Measurements from ENCODE around the gene CCDC190. TPM values are rescaled to one million over a fixed set of nuclear protein-coding genes. Genes with fewer than 3 reads are reported as not detected.
"Not testable (repeated sequence)": the region's sequence is repeated elsewhere in the genome, so short reads cannot be mapped to it uniquely, and the experiment has no call there.

Gene CCDC190
- total RNA-seq, 1 donor from 2014 or later: 0.23 TPM

DNA sequence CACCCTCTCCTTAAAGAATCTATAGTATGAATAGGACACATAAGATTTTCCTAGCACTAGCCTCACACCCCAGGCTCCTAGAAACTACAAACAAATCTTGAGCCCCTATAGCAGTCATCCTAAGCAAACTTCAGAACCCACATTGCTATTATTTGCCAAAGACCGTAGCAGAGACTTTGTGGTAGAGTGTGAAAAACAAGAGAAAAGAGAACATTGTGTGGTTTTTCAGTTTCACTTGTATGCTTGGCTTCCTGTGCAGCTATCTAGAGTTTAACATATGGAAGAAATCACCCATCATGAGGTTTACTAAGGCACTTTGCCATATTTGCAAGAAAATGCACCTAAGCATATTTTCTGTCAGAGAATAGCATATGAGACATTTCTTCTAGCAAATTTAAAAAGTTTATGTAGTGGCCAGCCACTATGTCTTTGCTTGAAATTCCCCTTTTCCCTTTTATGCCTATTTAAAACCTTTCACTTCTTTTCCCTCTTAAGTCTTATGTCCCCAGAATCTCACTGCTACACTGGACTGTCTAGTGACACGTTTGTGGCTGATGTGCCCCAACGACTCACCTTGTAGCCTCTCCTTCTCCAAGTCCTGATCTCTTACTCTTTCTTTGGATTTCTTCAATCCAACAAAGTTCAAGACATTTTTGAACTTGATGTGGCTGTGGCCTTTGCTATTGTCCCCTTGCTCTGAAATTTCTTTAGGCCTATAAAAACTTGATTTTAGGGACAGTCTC is 25.6 kb downstream of the CCDC190 start:
- DNase-seq (ENCODE audit: low spot score): no peak

DNA sequence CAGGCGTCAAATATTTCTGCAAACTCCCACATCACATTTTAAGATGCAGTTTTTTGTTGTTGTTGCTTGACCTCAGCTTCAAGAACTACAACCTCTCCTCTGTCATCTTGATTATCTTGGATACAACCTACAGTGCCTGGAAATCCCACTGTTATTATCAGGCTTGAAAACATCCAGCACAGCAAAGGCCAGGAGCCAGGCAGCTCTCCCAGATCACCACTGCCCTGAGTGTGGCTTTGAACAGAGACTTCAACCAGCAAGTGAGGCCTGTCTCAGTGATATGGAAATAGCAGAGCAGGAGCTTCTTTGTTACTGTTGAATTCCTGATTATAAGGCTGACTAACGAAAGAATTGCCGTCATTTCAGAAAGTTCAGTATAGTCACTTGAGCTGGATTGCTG is 28.5 kb downstream of the CCDC190 start:
- no peak for DNase-seq (ENCODE audit: low spot score)

DNA sequence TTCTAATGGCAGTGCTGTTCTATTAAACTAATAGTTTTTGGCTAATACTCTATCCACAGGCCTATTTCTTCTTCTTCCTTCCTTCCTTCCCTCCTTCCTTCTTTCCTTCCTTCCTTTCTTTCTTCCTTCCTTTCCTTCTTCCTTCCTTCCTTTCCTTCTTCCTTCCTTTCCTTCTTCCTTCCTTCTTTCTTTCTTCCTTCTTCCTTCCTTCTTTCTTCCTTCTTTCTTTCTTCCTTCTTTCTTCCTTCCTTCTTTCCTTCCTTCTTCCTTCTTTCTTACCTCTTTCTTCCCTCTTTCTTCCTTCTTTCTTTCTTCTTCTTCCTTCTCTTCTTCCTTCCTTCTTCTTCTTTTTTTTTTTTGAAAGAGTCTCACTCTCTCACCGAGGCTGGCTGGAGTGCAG is 31.7 kb downstream of the CCDC190 start:
- no peak for DNase-seq (ENCODE audit: low spot score)

DNA sequence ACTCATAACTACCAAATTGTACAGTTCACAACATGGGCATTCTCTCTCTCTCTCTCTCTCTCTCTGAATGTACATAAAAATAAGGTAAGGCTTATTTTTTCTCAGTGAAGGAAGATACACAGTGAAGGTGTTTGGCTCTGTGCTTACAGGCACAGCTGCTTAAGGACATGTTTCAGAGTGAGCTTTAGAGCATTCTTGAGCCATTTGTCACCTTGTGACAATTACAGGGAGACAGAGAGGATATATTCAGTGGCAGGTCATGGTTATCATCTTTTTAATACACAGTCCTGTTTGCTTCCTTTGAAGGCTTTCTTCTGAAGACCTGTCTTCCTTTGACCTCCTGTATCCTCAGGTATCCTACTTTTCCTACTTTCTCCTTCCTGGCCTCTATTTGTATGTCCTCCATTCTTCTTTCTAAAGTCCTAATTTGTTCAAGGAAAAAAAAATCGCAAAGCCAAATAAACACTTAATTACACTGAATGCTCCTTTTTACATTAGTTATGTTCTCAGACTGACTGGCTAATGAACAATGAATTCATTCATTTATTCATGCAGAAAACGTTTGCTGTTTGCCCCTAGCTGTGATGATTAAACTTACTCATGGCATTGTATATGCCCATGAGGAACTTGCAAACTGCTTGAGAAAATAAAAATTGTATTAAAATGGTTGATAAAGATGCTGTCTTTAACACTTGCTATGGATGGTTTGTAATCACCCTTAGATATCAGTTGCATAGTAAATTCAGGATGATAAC is 37.0 kb downstream of the CCDC190 start:
- no peak for DNase-seq (ENCODE audit: low spot score)

DNA sequence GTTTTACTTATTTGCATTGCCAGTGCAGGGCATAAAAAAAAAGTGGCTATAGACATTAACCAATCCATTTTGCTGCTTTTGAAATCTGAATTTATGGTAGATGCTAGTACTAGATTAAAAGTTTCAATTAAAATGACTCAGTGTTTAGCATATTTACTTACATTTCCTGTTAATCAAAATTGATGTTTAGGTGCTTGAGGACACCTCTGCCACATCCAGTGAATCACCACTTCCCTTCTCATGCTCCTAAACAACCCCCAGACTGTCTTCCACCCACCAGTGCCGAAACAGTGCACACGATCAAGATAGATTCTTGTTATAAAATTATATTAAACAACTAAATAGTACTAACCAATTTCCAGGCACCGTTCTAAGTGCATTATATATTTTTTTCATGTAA is 37.7 kb downstream of the CCDC190 start:
- no peak for DNase-seq (ENCODE audit: low spot score)

DNA sequence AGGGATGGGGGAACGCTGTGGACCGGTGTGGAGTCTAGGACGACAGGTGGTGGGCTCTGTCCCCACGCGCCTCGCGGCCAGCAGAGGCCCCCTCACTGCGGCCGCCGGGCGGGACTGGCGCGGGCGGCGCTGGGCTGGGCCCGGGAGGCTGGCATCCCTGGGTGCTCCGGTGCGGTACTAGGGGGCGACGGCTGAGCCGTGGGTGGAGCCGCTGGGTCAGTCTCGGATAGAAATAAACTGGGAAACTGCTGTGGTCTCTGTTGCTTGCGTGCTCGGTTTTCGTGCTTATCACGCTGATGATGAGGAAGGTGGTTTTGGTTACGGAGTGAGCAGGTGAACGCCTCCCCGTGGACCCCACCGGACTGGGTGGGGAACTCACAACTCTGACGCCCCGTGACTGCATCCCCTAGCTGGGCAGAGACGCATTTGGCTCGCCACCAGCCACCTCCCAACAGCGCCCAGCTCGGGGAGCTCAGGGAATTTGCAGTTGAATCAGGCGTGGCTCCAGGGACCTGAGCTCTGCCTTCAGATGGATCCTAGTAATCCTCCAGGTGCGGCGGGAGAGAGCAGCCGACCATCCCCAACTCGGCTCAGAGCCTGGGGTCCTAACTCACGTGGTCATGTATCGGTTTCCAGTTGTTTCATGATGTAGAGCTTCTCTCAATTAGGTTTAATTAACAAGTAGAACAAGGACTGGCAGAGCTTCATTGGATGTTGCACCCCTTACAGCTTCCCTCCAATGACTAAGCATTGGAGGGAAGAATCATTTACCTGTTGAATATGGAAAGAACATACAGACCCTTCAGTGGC is 38.4 kb downstream of the CCDC190 start:
- DNase-seq (ENCODE audit: low spot score): no peak

DNA sequence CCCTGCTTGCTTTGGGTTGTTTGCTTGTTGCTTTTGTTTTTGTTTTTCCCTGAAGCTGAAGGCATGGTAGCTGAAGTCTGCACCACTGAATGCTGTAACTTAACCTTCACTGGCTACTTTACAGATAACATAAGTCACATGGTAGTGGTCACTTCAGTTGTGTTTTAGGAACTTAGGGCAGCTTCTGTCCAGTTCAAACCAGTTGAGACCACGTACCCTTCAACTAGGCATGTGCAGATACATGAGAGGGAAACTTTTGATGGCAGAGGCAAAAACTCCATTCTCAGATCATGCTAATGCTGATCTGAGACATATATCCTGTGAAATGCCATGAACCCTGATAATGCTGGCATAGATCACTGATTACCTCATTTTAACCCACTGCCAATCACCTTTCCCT is 42.3 kb downstream of the CCDC190 start:
- not testable (repeated sequence) for DNase-seq (ENCODE audit: low spot score)

DNA sequence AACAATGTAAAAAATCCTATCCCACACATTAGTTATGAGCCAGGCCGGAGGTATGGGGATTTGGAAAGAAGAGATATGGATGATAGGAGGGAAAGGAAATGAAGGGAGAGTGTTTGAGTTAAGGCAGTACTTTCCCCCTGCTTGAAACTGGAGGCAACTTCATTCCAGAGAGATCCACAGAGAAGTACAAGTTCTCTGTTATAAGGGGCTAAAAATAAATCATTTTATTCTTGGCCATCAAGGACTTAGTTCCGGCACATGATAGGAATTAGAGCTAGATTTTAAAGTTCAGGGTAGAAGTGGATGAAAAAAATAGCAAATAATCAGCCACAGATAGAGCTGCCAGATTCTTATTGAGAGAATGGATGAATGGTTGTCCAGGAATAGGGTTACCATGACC is 42.8 kb downstream of the CCDC190 start:
- not testable (repeated sequence) for DNase-seq (ENCODE audit: low spot score)

DNA sequence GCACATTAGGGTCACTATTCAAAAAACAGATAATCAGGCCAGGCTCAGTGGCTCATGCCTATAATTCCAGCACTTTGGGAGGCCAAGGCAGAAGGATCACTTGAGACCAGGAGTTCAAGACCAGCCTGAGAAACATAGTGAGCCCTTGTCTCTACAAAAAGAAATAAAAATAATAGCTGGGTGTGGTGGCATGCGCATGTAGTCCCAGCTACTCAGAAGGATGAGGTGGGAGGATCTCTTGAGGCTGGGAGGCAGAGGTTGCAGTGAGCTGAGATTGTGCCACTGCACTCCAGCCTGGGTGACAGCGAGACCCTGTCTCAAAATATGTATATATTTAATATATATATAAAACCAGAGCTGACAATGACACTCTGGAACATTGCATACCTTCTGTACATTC is 48.6 kb downstream of the CCDC190 start:
- not testable (repeated sequence) for DNase-seq (ENCODE audit: low spot score)

DNA sequence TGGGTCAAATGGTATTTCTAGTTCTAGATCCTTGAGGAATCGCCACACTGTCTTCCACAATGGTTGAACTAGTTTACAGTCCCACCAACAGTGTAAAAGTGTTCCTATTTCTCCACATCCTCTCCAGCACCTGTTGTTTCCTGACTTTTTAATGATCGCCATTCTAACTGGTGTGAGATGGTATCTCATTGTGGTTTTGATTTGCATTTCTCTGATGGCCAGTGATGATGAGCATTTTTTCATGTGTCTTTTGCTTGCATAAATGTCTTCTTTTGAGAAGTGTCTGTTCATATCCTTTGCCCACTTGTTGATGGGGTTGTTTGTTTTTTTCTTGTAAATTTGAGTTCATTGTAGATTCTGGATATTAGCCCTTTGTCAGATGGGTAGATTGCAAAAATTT is 53.5 kb downstream of the CCDC190 start:
- DNase-seq (ENCODE audit: low spot score): not testable (repeated sequence)

Other genes starting within 250 kb of the CCDC190 start
- gene DDR2, start 228.7 kb downstream of the CCDC190 start, total RNA-seq: 60.3 TPM
- 23.5 TPM for gene HSD17B7, start 70.5 kb downstream of the CCDC190 start, total RNA-seq
- gene RGS4, start 208.2 kb upstream of the CCDC190 start, total RNA-seq: 1.6 TPM

All from ureter (tissue), 1 donor.